COLO829 (cell line): Measurements from ENCODE around the gene XPOT.

ENCODE experiments used
- DNase-seq: peaks from one replicate; pipeline ENCODE4 v3.0.0; 2012; ENCODE audit warnings: low spot score

XPOT gene

GRCh38 chr12:64427988-64428387 lies 23.8 kb downstream of the XPOT start:
- DNase-seq = no peak

DNA sequence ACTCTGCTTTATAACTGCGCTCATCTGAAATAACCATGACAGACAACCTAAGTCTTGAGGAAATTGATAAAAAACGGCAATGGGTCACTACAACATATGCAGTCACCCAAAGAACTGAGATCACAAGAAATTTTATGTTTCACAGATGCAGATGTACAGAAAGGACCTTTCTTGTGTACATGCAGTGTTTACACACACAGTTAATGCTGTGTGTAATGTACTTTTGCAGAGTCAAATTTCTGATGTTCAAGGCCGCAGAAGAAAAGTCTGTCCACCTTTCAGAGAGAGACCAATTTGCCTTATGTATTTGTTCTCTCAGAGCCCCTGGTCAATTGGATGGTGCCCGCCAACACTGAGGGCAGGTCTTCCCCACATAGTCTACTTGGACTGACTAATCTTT lies 24.8 kb downstream of the XPOT start:
- DNase-seq = no peak

DNA sequence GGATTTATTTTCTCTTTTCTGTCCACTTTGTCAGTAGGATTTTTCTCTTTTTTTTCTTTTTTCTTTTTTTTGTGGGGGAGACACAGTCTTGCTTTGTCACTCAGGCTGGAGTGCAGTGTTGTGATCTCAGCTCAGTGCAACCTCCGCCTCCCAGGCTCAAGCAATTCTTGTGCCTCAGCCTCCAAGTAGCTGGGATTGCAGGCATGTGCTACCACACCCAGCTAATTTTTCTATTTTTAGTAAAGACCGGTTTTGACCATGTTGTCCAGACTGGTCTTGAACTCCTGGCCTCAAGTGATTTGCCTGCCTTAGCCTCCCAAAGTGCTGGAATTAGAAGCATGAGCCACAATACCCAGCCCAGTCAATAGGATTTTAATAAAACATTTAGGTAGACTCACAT lies 26.7 kb downstream of the XPOT start:
- no peak for DNase-seq

GRCh38 chr12:64431791-64432190 lies 27.6 kb downstream of the XPOT start:
- DNase-seq = no peak

DNA sequence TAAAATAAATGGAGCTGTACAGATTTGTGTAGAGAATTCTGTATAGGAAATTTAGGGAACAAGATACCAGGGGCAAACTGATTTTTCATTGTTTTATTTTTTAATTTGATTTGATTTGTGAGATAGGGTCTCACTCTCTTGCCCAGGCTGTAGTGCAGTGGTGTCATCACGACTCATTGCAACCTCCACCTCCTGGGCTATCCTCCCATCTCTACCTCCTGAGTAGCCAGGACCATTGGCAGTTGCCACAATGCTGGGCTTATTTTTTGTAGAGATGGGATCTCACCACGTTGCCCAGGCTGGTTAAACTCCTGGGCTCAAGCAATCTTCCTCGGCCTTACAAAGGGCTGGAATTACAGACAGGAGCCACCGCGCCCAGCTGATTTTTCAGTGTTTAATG lies 29.7 kb downstream of the XPOT start:
- no peak for DNase-seq

- DNase-seq = no peak
Observed at GRCh38 chr12:64440100-64440499, 35.9 kb downstream of the XPOT start.

- DNase-seq = no peak
Observed at GRCh38 chr12:64445490-64445889, 41.3 kb downstream of the XPOT start.

- no peak for DNase-seq
Observed at GRCh38 chr12:64446295-64446694, 42.1 kb downstream of the XPOT start.

GRCh38 chr12:64450057-64450640 lies 46.0 kb downstream of the XPOT start:
- DNase-seq = no peak

- peak; percentile 15 for DNase-seq
Observed at GRCh38 chr12:64450711-64451486, 46.7 kb downstream of the XPOT start.

DNA sequence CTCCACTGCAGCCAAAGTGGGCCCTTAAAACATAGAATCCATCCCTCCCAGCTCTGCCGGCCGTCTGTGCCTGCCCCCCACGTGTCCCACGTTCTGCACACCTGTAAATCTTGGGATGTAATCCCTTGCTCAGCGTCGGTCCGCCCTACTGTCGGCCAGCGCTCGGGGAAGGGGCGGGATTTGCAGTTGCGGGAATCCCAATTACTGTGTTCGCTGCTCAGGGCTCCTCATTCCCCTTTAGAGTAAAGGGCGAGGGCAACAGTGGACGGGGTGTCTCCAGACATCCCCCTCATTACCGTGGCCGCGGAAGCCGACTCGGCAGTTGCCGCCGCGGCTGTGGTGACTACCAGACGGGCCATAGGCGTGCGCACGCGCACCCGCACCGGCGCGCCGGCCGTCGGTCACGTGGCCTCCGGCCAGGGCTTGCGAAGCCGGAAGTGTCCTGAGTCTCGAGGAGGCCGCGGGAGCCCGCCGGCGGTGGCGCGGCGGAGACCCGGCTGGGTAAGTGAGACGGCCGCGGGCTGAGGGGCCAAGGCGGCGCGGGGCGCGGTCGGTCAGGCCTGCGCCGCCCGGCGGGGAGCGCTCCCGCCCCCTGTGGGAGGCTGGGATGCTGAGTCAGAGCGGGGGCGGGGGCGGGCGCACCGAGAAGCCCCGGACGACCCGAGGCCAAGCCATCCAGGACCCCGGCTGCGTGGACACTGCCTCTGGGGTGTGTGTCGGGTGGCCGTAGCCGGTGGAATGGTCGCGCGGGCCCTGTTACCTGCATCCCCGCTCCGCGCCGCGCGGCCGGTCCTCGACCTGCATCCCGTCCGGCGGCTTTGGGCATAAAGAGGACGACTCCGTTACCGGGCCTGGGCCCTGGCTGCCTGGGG lies 47.7 kb downstream of the XPOT start, which contains the start of gene TBK1:
Gene TBK1, plus strand, starts transcription at position 434 of the 872 bp plus-strand sequence. CDS start 3,751 bp downstream, outside the sequence.
- peak; percentile 80 for DNase-seq

DNA sequence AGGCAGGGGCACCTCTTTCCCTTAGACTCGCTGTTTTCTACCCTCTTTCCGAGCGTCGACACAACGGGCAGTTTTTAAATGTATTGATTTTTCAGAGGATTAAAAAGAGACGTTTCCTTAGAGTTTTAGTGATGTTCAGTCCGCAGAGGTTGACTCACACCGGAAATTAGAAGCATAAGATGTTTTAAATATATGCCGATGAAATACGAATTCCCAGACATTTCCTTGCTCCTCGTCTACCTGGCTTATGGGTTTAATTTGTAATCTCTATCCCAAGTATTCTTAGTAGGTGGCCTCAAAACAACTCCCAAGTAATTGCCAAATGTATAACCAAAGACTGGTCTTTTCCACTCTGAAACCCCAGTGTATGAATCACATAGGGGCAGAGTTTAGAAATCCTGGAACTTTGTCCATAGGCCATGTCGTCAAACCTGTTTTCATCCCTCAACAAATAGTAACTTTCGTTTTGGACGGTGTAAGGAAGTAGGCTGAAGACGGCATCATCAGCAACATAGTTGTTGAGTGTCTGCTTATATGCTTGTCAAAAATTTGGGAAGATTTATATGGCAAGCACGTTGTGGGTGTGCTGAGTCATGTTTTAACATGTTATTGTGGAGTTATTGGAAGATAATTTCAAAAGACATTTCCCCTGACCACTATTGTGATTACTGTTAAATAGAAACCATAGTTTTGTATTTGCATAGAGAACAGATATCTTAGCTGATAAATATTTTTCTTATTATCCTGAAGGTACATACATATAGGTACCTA lies 48.6 kb downstream of the XPOT start:
- peak; percentile 10 for DNase-seq

DNA sequence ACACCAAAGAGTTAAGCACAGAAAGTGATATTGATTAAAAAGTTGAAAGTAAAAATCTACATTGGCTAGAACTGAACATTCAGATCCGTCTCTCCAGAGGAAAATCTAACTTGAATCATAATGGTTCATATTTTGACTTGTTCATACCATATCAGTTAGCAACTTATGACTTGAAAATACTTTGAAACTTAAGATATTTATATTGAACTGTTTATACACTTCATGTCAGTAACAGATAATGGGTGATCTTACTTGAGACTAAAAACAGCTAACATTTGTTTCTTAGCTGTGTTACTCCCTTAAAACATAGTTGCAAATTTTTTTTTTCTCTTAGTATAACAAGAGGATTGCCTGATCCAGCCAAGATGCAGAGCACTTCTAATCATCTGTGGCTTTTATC lies 51.3 kb downstream of the XPOT start:
- no peak for DNase-seq

DNA sequence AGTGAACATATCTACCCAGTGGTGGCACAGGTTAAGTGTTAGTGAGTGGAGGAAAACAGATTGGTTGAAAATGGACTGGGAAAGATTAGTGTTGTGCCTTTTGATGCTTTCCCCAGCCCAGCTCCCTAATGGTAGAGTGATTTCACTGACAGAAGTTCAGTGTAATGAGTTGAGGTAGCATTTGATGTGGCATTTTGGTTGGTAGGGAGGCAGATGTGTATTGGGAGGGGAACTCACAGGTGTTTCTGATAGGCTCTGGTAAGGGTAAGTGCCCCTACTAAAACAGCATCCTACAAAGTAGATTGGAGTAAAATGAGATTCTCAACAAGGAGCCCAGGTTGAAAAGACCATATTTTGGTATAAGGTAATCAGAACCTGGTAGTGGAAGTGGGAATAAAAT lies 51.9 kb downstream of the XPOT start:
- no peak for DNase-seq

DNA sequence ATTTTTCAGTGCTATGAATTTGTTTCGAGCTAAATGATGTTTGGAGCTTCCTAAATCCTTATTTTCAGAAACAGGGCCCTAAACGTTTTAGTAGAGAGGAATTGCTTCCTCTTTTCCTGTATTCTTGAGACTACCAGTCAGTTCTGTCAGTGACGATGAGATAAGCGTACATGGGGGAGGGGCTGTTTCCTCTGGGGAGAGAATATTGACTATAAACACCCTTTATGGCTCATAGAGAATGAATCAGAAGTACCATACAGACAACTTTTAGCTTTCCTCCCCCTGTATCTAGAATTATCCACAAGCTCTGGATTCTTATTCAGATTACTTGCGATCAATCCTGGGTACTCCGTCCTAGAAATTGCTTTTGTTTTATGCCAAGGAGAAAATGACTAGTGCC lies 52.8 kb downstream of the XPOT start:
- no peak for DNase-seq

DNA sequence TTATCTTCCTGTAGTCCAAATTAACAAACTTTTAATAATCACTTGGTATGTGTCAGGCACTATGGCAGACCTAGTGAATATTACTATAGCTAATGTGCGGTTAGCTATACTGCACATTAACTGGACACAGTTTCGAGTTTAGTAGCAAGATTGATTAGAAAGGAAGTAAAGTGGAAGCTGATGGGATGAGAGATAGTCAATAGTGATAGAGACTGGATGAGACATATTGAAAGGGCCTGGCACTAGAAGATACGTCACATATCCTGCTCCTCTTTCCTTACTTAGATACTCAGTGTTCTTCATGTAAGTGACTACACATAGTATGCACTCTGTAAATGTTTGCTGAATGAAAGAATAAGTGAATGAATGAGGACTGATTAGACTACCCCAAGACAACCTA lies 53.3 kb downstream of the XPOT start:
- DNase-seq = no peak

DNA sequence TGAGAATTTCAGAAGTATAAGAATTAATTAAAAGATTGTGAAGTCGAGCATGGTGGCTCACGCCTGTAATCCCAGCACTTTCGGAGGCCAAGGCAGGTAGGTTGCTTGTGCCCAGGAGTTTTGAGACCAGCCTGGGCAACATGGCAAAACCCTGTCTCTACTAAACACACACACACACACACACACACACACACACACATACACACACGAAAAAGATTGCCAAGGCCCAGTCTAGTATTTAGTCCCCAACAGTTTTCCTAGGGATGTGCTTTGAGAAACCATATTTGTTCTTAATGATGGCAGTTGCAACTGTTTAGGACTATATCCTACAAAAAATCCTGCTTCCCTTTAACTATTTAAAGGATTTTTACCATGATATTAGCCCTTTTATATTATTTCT lies 53.7 kb downstream of the XPOT start:
- DNase-seq = no peak

GRCh38 chr12:64459394-64459891 lies 55.3 kb downstream of the XPOT start:
- DNase-seq = no peak

DNA sequence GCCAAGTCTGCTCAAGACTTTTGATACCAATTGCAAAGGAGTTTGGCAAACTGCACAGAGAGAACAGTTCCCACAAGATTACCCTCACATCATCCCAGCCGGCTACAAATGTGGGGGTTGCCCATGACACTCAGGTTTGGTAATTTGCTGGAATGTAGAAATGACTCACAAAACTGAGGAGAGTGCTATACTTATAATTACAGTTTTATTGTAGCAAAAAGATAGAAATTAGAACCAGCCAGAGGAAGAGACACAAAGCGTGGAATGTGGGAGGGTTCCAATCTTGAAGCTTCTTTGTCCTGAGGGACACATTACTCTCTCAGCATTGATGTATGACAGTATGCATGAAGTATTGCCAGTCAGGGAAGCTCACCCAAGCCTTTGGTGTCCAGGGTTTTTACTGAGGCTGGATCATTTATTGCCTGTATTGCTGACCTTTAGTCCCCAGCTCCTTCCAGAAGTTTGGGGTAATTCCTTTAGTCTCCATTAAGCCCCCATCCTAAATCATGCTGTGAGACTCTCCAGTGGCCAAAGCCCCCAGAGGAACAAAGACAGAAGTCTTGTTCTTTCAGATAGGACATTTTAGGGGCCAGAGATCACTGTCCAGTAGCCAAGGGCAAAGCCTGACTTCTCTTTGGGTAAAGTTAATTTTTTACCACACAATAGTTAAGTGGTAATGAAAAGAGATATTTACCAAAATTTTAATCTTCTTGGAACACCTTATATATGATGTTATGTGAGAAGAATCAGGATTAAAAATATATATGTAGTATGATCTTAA lies 57.6 kb downstream of the XPOT start:
- DNase-seq = peak; percentile 22

GRCh38 chr12:64466178-64466577 lies 62.0 kb downstream of the XPOT start:
- no peak for DNase-seq

DNA sequence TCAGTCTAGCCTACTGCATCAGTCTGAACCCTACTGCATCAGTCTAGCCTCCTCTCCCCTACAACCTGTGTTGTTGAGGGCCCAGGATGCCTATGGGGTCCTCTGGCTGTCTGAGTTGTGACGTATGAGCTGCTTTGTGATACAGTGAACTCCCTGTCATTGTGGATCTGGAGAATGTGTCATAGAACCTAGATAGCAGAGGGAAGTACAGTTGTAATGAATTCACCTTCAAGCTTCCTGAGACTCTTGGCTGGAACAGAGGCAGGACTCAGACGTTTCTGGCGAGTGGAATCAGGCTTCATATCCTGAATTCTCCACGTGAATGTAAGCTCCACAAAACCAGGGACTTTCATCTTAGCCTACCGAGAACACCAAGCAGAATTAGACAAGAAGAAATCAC lies 64.8 kb downstream of the XPOT start:
- no peak for DNase-seq
